HCT116 (cell line): Measurements from ENCODE around the gene SLC25A21. TPM values are rescaled to one million over a fixed set of nuclear protein-coding genes. Genes with fewer than 3 reads are reported as not detected.

Source experiments
- ATAC-seq: fragments of 200-7000 bp; cut with Tn5 transposase; 2 replicates; pipeline ENCODE4 v1.9.1; 2020; ENCODE audit warnings: mild to moderate bottlenecking, moderate library complexity
- BruUV-seq: library from RNA; stranded (reverse); fragments of 400-500 nt; replicated peaks from 2 replicates; lab custom pipeline; 2021; lab: Mats Ljungman, UMichigan
- CTCF ChIA-PET: fragments of 300-600 bp; sonication (Branson Sonifier 250); formaldehyde crosslinking; loops from one replicate; lab custom pipeline; 2021; ENCODE audit warnings: antibody characterized with exemption; lab: Charles Lee
- POLR2A ChIA-PET: fragments of 300-600, 350-600 bp; sonication (Branson Sonifier 250); formaldehyde crosslinking; loops from one replicate; lab custom pipeline; 2021; ENCODE audit warnings: antibody characterized with exemption; lab: Charles Lee
- RAD21 ChIA-PET, 2 experiments: fragments of 300-600 bp; sonication (Branson Sonifier 250); formaldehyde crosslinking; loops; one replicate each; lab custom pipeline; 2023; ENCODE audit warnings: low total read pairs in 2 of 2; ENCODE audit not compliant: uncharacterized antibody in 2 of 2, unreplicated experiment in 2 of 2, low non-redundant PET in 1 of 2; lab: Charles Lee
- DNase-seq: peaks from one replicate; pipeline ENCODE4 v3.0.0-alpha.2; 2010; ENCODE audit warnings: low read depth, low spot score
- H2AFZ ChIP-seq: fragments of 200-600 bp; shearing (Covaris generic), sonication (generic); 2 replicates; pipeline ENCODE4 v1.6.1; 2017; ENCODE audit warnings: low read depth, mixed run types, mixed read lengths, antibody characterized with exemption, low read length; ENCODE audit not compliant: poor library complexity, severe bottlenecking
- H3K27ac ChIP-seq: 2 replicates; pipeline ENCODE4 v1.5.1; 2012; ENCODE audit warnings: low read depth, low read length
- H3K27me3 ChIP-seq: fragments of 200-600 bp; sonication (generic); 2 replicates; pipeline ENCODE4 v1.6.1; 2016; ENCODE audit warnings: mixed run types, low read length, mixed read lengths; ENCODE audit not compliant: insufficient read depth
- H3K36me3 ChIP-seq, 2 experiments: fragments of 200-500 bp in 1 of 2; fragments of 200-600 bp in 1 of 2; sonication (Bioruptor generic) in 1 of 2; sonication (generic) in 1 of 2; 2 replicates each; pipeline versions ENCODE4 v1.5.1 to v1.6.1; 2014 to 2016; ENCODE audit warnings: low read length in 2 of 2, inconsistent platforms in 1 of 2, mixed read lengths in 1 of 2, mixed run types in 1 of 2; ENCODE audit not compliant: insufficient read depth in 2 of 2, control insufficient read depth in 1 of 2
- H3K4me1 ChIP-seq, 2 experiments: fragments of 200-600 bp in 1 of 2; sonication (generic) in 1 of 2; 2 replicates each; pipeline versions ENCODE4 v1.5.1 to v1.6.1; 2012 to 2017; ENCODE audit warnings: low read length in 2 of 2, inconsistent platforms in 1 of 2, mild to moderate bottlenecking in 1 of 2, mixed read lengths in 1 of 2, mixed run types in 1 of 2, moderate library complexity in 1 of 2; ENCODE audit not compliant: insufficient read depth in 2 of 2, control insufficient read depth in 1 of 2
- H3K4me2 ChIP-seq: fragments of 200-600 bp; sonication (generic); 2 replicates; pipeline ENCODE4 v1.6.1; 2017; ENCODE audit warnings: mixed run types, low read length, mixed read lengths
- H3K4me3 ChIP-seq, 2 experiments: fragments of 200-600 bp in 1 of 2; sonication (generic) in 1 of 2; replicated peaks in 1 of 2; 2 replicates each; pipeline ENCODE4 v1.5.1; 2011 to 2016; ENCODE audit warnings: low read length in 2 of 2, control low read depth in 1 of 2, low read depth in 1 of 2, mild to moderate bottlenecking in 1 of 2, mixed read lengths in 1 of 2, mixed run types in 1 of 2
- H3K79me2 ChIP-seq: fragments of 200-600 bp; sonication (generic); 2 replicates; pipeline ENCODE4 v1.6.1; 2017; ENCODE audit warnings: mild to moderate bottlenecking, mixed run types, low read length, moderate library complexity, mixed read lengths; ENCODE audit not compliant: insufficient read depth
- H3K9ac ChIP-seq: fragments of 200-600 bp; sonication (generic); 2 replicates; pipeline ENCODE4 v1.6.1; 2016; ENCODE audit warnings: low read length, mixed read lengths
- H3K9me2 ChIP-seq: fragments of 200-600 bp; sonication (generic), shearing (Covaris generic); 2 replicates; pipeline ENCODE4 v1.6.1; 2017; ENCODE audit warnings: mixed run types, mild to moderate bottlenecking, moderate library complexity; ENCODE audit not compliant: insufficient read depth
- H3K9me3 ChIP-seq, 2 experiments: fragments of 200-500 bp in 1 of 2; fragments of 200-600 bp in 1 of 2; sonication (Bioruptor generic) in 1 of 2; sonication (generic) in 1 of 2; 2 replicates each; pipeline ENCODE4 v1.6.1; 2014 to 2017; ENCODE audit warnings: low read length in 2 of 2, mixed read lengths in 2 of 2, inconsistent platforms in 1 of 2, low read depth in 1 of 2, mild to moderate bottlenecking in 1 of 2, mixed run types in 1 of 2, moderate library complexity in 1 of 2; ENCODE audit not compliant: control insufficient read depth in 1 of 2, insufficient read depth in 1 of 2
- H4K20me1 ChIP-seq: fragments of 200-600 bp; sonication (generic), shearing (Covaris generic); 2 replicates; pipeline ENCODE4 v1.6.1; 2017; ENCODE audit warnings: mixed run types, mild to moderate bottlenecking, moderate library complexity; ENCODE audit not compliant: insufficient read depth
- CBX3 ChIP-seq: IDR thresholded peaks from 2 replicates; pipeline ENCODE4 v1.6.1; 2012; ENCODE audit warnings: low read depth
- CEBPB ChIP-seq: IDR thresholded peaks from 2 replicates; pipeline ENCODE4 v1.6.1; 2012; ENCODE audit warnings: low read depth
- EGR1 ChIP-seq: IDR thresholded peaks from 2 replicates; pipeline ENCODE4 v1.6.1; 2012; ENCODE audit warnings: low read depth
- ELF1 ChIP-seq: IDR thresholded peaks from 2 replicates; pipeline ENCODE4 v1.6.1; 2012; ENCODE audit warnings: low read depth, borderline replicate concordance
- EZH2 ChIP-seq: fragments of 200-600 bp; sonication (generic); IDR thresholded peaks from 2 replicates; pipeline ENCODE4 v1.6.1; 2017; ENCODE audit warnings: antibody characterized with exemption, mixed run types
- FOSL1 ChIP-seq: IDR thresholded peaks from 2 replicates; pipeline ENCODE4 v1.6.1; 2012; ENCODE audit warnings: low read depth
- JUND ChIP-seq: IDR thresholded peaks from 2 replicates; pipeline ENCODE4 v1.6.1; 2012
- POLR2A ChIP-seq: IDR thresholded peaks from 2 replicates; pipeline ENCODE4 v1.7.0; 2011; ENCODE audit warnings: borderline replicate concordance; ENCODE audit not compliant: insufficient read depth, insufficient read length; ENCODE audit errors: extremely low read depth
- POLR2AphosphoS5 ChIP-seq: IDR thresholded peaks from 2 replicates; pipeline ENCODE4 v1.6.1; 2011; ENCODE audit warnings: mild to moderate bottlenecking, low read depth, low read length, moderate library complexity
- RAD21 ChIP-seq: IDR thresholded peaks from 2 replicates; pipeline ENCODE4 v1.6.1; 2012; ENCODE audit warnings: low read depth, mild to moderate bottlenecking
- SIN3A ChIP-seq: IDR thresholded peaks from 2 replicates; pipeline ENCODE4 v1.6.1; 2012; ENCODE audit warnings: low read depth
- SP1 ChIP-seq: IDR thresholded peaks from 2 replicates; pipeline ENCODE4 v1.6.1; 2012; ENCODE audit warnings: low read depth
- TCF7L2 ChIP-seq: IDR thresholded peaks from 2 replicates; pipeline ENCODE4 v1.7.0; 2011; ENCODE audit warnings: borderline replicate concordance, inconsistent platforms; ENCODE audit not compliant: insufficient read depth, insufficient read length; ENCODE audit errors: extremely low read depth
- ZFX ChIP-seq: fragments of 450-650 bp; IDR thresholded peaks from 2 replicates; pipeline ENCODE4 v1.6.1; 2017
- ZNF274 ChIP-seq: fragments of 200-500 bp; sonication (Bioruptor generic); IDR thresholded peaks from 2 replicates; pipeline ENCODE4 v1.6.1; 2014; ENCODE audit warnings: mild to moderate bottlenecking, low read depth, low read length, inconsistent platforms
- intact Hi-C: fragments of 100-400 bp; cut with micrococcal nuclease; formaldehyde crosslinking; loops from 2 replicates; pipeline ENCODE4 v1.10.0; 2022
- total RNA-seq: library from RNA; stranded (reverse); gene quantifications from one replicate; pipeline ENCODE4 v1.2.1, GENCODE V29; 2021; ENCODE audit not compliant: unreplicated experiment
- TF ChIP-seq, protein P1 (sequence below): IDR thresholded peaks from 2 replicates; pipeline ENCODE4 v1.6.1; 2012
- TF ChIP-seq, protein P2 (sequence below): IDR thresholded peaks from 2 replicates; pipeline ENCODE4 v1.6.1; 2012; ENCODE audit warnings: low read depth
- TF ChIP-seq, protein P3 (sequence below): IDR thresholded peaks from 2 replicates; pipeline ENCODE4 v1.6.1; 2012
- TF ChIP-seq, protein P4 (sequence below), 3 experiments: fragments of 200-600 bp in 1 of 3; sonication (generic) in 1 of 3; IDR thresholded peaks in 2 of 3; conservative IDR thresholded peaks in 1 of 3; 2 replicates each; pipeline ENCODE4 v1.5.1; 2012 to 2017; ENCODE audit warnings: low read depth in 2 of 3, low read length in 2 of 3, antibody characterized with exemption in 1 of 3, borderline replicate concordance in 1 of 3, control low read depth in 1 of 3, mild to moderate bottlenecking in 1 of 3, mixed read lengths in 1 of 3, mixed run types in 1 of 3, moderate library complexity in 1 of 3; ENCODE audit not compliant: insufficient read depth in 1 of 3

Gene SLC25A21
- total RNA-seq, 1 experiment from 2014 or later: 3.5 TPM

DNA sequence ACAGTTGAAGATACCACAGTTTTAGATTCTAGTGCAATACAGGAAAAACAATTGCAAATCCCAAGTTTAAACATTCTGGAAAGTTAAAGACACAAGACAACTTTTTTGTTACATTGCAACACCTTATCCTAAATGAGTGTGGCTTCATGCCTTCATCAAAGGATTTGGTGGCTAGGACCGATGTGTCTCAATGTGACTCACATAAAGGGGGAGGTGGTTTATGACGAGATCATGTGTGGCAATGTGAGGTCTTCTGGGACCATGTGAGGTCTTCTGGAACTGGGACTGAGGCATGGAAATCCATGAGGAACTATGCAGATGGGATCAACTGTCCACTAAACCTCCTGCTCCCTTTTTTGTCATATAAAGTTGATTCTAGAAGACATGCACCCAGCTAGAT is 344.5 kb downstream of the SLC25A21 start:
- Histone ChIP-seq H3K9ac (no peak overlapping the region), H3K4me2 (no peak overlapping the region), H3K27me3 (no peaks in the 10 kb centered on the region), H4K20me1 (no peaks in the 10 kb centered on the region; the same call in 1 of the 2 replicates), H3K4me3 (no peak overlapping the region), H3K27ac (no peak overlapping the region), H2AFZ (no peak overlapping the region), H3K79me2 (no peaks in the 10 kb centered on the region), H3K36me3 (no peaks in the 10 kb centered on the region), H3K9me2 (no peaks in the 10 kb centered on the region), H3K4me1 (no peaks in the 10 kb centered on the region), H3K9me3 (no peaks in the 10 kb centered on the region)
- DNase-seq (no peak), ATAC-seq (no peak)
- intact Hi-C loops: no loop called here
- CTCF ChIA-PET: no interaction called here
- no TSS peak for BruUV-seq
- TF ChIP-seq EZH2 (no peak), TCF7L2 (no peak), FOSL1 (no peak), EGR1 (no peak), SIN3A (no peak), CBX3 (no peak), RAD21 (no peak), CEBPB (no peak), SP1 (no peak), ELF1 (no peak), POLR2AphosphoS5 (no peak), ZFX (no peak), ZNF274 (no peak), POLR2A (no peak), JUND (no peak)
- TF ChIP-seq, protein P1, sequence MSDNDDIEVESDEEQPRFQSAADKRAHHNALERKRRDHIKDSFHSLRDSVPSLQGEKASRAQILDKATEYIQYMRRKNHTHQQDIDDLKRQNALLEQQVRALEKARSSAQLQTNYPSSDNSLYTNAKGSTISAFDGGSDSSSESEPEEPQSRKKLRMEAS: no peak
- TF ChIP-seq, protein P2, sequence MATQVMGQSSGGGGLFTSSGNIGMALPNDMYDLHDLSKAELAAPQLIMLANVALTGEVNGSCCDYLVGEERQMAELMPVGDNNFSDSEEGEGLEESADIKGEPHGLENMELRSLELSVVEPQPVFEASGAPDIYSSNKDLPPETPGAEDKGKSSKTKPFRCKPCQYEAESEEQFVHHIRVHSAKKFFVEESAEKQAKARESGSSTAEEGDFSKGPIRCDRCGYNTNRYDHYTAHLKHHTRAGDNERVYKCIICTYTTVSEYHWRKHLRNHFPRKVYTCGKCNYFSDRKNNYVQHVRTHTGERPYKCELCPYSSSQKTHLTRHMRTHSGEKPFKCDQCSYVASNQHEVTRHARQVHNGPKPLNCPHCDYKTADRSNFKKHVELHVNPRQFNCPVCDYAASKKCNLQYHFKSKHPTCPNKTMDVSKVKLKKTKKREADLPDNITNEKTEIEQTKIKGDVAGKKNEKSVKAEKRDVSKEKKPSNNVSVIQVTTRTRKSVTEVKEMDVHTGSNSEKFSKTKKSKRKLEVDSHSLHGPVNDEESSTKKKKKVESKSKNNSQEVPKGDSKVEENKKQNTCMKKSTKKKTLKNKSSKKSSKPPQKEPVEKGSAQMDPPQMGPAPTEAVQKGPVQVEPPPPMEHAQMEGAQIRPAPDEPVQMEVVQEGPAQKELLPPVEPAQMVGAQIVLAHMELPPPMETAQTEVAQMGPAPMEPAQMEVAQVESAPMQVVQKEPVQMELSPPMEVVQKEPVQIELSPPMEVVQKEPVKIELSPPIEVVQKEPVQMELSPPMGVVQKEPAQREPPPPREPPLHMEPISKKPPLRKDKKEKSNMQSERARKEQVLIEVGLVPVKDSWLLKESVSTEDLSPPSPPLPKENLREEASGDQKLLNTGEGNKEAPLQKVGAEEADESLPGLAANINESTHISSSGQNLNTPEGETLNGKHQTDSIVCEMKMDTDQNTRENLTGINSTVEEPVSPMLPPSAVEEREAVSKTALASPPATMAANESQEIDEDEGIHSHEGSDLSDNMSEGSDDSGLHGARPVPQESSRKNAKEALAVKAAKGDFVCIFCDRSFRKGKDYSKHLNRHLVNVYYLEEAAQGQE: no peak
- TF ChIP-seq, protein P3, sequence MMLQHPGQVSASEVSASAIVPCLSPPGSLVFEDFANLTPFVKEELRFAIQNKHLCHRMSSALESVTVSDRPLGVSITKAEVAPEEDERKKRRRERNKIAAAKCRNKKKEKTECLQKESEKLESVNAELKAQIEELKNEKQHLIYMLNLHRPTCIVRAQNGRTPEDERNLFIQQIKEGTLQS: no peak
- TF ChIP-seq, protein P4, sequence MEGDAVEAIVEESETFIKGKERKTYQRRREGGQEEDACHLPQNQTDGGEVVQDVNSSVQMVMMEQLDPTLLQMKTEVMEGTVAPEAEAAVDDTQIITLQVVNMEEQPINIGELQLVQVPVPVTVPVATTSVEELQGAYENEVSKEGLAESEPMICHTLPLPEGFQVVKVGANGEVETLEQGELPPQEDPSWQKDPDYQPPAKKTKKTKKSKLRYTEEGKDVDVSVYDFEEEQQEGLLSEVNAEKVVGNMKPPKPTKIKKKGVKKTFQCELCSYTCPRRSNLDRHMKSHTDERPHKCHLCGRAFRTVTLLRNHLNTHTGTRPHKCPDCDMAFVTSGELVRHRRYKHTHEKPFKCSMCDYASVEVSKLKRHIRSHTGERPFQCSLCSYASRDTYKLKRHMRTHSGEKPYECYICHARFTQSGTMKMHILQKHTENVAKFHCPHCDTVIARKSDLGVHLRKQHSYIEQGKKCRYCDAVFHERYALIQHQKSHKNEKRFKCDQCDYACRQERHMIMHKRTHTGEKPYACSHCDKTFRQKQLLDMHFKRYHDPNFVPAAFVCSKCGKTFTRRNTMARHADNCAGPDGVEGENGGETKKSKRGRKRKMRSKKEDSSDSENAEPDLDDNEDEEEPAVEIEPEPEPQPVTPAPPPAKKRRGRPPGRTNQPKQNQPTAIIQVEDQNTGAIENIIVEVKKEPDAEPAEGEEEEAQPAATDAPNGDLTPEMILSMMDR (IDR thresholded peaks at IDR 0.05 in 2 of 3, conservative IDR thresholded peaks at IDR 0.05 in 1 of 3; ENCODE audit: borderline replicate concordance in 1 of 3, insufficient read depth in 1 of 3, low read depth in 2 of 3, low read length in 2 of 3): no peak
- RAD21 ChIA-PET: no interaction called here
- POLR2A ChIA-PET: no interaction called here
